Measurements from ENCODE around the gene EXOSC2.

The EXOSC2 gene

DNA sequence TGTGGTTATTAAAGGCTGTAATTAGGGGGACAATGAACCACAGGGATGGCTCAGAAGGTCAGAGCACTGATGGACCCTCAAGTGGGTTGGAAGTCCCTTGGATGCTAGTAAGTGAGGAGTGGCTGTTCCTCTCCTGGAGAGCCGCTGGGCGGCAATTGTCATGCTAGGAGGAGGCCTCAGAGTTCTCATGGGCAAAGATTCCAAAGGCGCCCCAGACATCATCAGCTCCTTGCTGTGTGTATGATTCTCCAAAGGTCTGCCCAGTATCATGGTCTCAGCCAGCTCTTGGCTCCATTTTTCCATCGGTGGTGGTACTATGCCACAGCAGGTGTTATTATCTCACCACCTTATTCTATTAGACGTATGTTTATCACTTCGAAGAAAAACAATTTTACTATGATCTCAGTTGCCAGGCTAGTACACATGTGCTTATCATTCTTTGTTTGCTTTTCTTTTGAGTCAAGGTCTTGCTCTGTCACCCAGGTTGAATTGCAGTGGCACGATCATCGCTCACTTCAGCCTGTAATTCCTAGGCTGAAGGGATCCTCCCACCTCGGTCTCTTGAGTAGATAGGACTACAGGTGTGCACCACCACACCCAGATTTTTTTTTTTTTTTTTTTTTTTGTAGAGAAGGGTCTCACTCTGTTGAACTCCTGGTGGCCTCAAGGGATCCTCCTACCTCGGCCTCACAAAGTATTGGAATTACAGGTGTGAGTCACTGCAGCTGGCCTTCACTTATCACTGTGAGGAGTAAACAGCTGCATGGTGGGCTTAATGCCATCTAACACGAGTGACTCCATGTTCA lies 46.8 kb downstream of the EXOSC2 start:
- DNase-seq = no peak

DNA sequence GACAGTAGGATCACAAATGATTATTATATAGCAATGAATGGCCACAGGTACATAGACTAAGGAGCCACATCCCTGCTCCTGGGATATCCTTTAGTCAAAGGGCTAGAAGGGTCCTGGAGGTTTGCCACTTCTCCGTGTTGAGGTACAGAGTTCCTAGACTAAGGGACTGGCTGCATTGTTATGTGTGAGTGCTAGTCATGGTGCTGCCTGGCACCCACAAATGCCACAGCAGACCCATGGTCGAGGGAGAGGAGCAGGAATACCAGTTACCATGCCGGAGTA lies 47.4 kb downstream of the EXOSC2 start:
- DNase-seq = no peak

DNA sequence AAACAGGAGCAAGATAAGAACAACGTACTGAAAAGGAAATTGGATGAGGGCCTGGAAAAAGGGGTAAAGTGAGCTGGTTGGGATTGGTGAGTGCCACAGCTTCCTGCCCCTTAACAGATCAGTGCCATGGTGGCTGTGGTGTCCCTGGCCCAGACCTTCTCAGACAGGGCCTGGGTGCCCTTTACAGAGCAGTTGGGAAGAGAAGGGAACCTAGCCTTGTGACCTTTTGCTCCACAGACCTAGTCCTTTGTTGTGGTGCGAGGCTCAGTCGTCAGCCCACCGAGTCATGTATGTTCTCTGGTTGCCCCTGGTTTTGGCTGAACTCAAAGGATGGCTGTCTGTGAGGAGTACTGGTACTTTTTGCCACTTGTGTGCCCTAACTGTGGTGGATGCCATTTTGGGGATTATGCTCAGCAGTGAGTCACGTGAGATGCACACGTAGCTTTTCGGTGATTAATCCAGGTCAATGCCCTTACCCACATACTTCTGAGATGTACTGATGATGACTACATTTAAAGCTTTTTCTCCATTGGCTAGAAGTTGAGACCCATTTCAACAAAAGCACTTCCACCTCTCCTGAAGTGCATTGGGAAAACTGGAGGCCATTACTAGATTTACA lies 48.4 kb downstream of the EXOSC2 start:
- no peak for DNase-seq

GRCh38 chr9:130743656-130744055 lies 50.1 kb downstream of the EXOSC2 start:
- DNase-seq = no peak

- DNase-seq = no peak
These were observed 51.7 kb downstream of the EXOSC2 start for GRCh38 chr9:130745210-130745800.

GRCh38 chr9:130745829-130746228 lies 52.2 kb downstream of the EXOSC2 start:
- DNase-seq = no peak

- no peak for DNase-seq
These were observed 53.0 kb downstream of the EXOSC2 start for GRCh38 chr9:130746434-130747212.

DNA sequence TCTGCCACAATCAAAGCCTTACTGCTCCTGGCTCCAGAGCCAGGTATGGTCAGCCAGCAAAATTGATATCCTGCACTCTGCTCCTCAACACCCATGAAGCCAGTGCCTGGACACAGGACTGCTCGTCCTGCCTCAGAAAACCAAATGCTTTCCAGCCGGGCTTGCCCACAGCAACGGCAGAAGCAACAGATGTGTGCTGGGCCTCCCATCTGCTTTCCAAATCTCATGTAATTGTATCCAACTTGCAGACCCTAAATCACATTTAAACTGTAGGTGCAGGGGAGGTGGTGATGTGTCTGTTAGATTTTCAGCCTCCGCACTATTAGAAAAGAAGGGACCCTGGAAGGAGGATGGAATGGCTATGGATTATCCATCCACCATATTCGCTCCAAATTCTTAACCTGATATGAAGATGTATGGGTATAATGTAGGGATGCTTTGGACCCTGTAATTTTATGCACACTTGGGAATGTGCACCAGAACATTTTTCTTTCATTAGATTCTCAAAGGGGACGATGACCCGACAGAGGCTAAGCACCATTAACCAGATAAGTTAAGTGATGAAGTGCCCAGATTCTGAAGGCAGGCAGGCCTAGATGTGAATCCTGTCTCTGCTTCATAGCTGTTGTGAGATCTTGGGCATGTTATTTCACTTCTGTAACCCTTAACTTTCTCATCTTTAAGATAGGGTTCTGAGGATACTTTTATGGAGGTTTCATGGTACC lies 58.2 kb downstream of the EXOSC2 start:
- DNase-seq = no peak
